ENCODE measurements around the gene SLC38A10. TPM values are rescaled to one million over a fixed set of nuclear protein-coding genes. Genes with fewer than 3 reads are reported as not detected.

SLC38A10 gene
- total RNA-seq, 1 donor from 2014 or later: 116 TPM

- DNase-seq (ENCODE audit: low spot score): no peak
- H3K36me3 Mint-ChIP-seq (ENCODE audit: low read depth): peaks cover 23% of the 10 kb centered on the region
- no peak for TF ChIP-seq CTCF (IDR thresholded peaks at IDR 0.05)
- H3K27ac Mint-ChIP-seq (ENCODE audit: unreplicated experiment): no peak overlapping the region
- no peaks in the 10 kb centered on the region for H3K27me3 Mint-ChIP-seq (ENCODE audit: low read depth)
- H3K4me1 Mint-ChIP-seq (ENCODE audit: low read depth): peaks cover 9% of the 10 kb centered on the region
- H3K9me3 Mint-ChIP-seq (ENCODE audit: low read depth): no peaks in the 10 kb centered on the region
- no peak overlapping the region for H3K4me3 Mint-ChIP-seq (ENCODE audit: unreplicated experiment)
These were observed 14.5 kb downstream of the SLC38A10 start for GRCh38 chr17:81280571-81280970.

- no peak for DNase-seq (ENCODE audit: low spot score)
- H3K27me3 Mint-ChIP-seq (ENCODE audit: low read depth): no peaks in the 10 kb centered on the region
- TF ChIP-seq CTCF (IDR thresholded peaks at IDR 0.05): no peak
- no peak overlapping the region for H3K4me3 Mint-ChIP-seq (ENCODE audit: unreplicated experiment)
- no peak overlapping the region for H3K27ac Mint-ChIP-seq (ENCODE audit: unreplicated experiment)
- H3K9me3 Mint-ChIP-seq (ENCODE audit: low read depth): no peaks in the 10 kb centered on the region
- H3K36me3 Mint-ChIP-seq (ENCODE audit: low read depth): peaks cover 23% of the 10 kb centered on the region
- no peaks in the 10 kb centered on the region for H3K4me1 Mint-ChIP-seq (ENCODE audit: low read depth)
These were observed 15.5 kb downstream of the SLC38A10 start for GRCh38 chr17:81279278-81280275.

GRCh38 chr17:81278831-81279230 lies 16.3 kb downstream of the SLC38A10 start:
- no peak overlapping the region for H3K4me3 Mint-ChIP-seq (ENCODE audit: unreplicated experiment)
- no peak for TF ChIP-seq CTCF (IDR thresholded peaks at IDR 0.05)
- H3K4me1 Mint-ChIP-seq (ENCODE audit: low read depth): no peaks in the 10 kb centered on the region
- DNase-seq (ENCODE audit: low spot score): no peak
- H3K27ac Mint-ChIP-seq (ENCODE audit: unreplicated experiment): no peak overlapping the region
- H3K9me3 Mint-ChIP-seq (ENCODE audit: low read depth): no peaks in the 10 kb centered on the region
- no peaks in the 10 kb centered on the region for H3K27me3 Mint-ChIP-seq (ENCODE audit: low read depth)
- H3K36me3 Mint-ChIP-seq (ENCODE audit: low read depth): peaks cover 20% of the 10 kb centered on the region

GRCh38 chr17:81277946-81278693 lies 17.0 kb downstream of the SLC38A10 start:
- no peak overlapping the region for H3K27ac Mint-ChIP-seq (ENCODE audit: unreplicated experiment)
- H3K27me3 Mint-ChIP-seq (ENCODE audit: low read depth): no peaks in the 10 kb centered on the region
- no peak overlapping the region for H3K4me3 Mint-ChIP-seq (ENCODE audit: unreplicated experiment)
- H3K9me3 Mint-ChIP-seq (ENCODE audit: low read depth): no peaks in the 10 kb centered on the region
- H3K4me1 Mint-ChIP-seq (ENCODE audit: low read depth): no peaks in the 10 kb centered on the region
- no peak for DNase-seq (ENCODE audit: low spot score)
- H3K36me3 Mint-ChIP-seq (ENCODE audit: low read depth): peaks cover 20% of the 10 kb centered on the region
- TF ChIP-seq CTCF (IDR thresholded peaks at IDR 0.05): no peak

GRCh38 chr17:81277421-81277820 lies 17.7 kb downstream of the SLC38A10 start:
- no peak for DNase-seq (ENCODE audit: low spot score)
- Mint-ChIP-seq H3K9me3 (ENCODE audit: low read depth) (no peaks in the 10 kb centered on the region), H3K4me1 (ENCODE audit: low read depth) (no peaks in the 10 kb centered on the region), H3K4me3 (ENCODE audit: unreplicated experiment) (no peak overlapping the region), H3K36me3 (ENCODE audit: low read depth) (peaks cover 26% of the 10 kb centered on the region), H3K27ac (ENCODE audit: unreplicated experiment) (no peak overlapping the region), H3K27me3 (ENCODE audit: low read depth) (no peaks in the 10 kb centered on the region)
- no peak for TF ChIP-seq CTCF (IDR thresholded peaks at IDR 0.05)
